Liver (tissue), 3 donors: ENCODE measurements around the gene SLC5A5.
"Not testable (repeated sequence)": the region's sequence is repeated elsewhere in the genome, so short reads cannot be mapped to it uniquely, and the experiment has no call there.

Experiments
- CTCF ChIP-seq: fragments of 150-350 bp; IDR thresholded peaks from 2 replicates; pipeline ENCODE4 v1.5.1; 2017; ENCODE audit warnings: improper control_type of control experiment, low read depth, low read length; ENCODE audit not compliant: missing input control
- EGR1 ChIP-seq, 2 donors: IDR thresholded peaks; 2 replicates each; pipeline ENCODE4 v1.6.1; 2016 to 2018; ENCODE audit warnings: antibody characterized with exemption in 2 of 2, low read depth in 2 of 2
- GABPA ChIP-seq, 2 donors: IDR thresholded peaks in 1 of 2; conservative IDR thresholded peaks in 1 of 2; 2 replicates each; pipeline ENCODE4 v1.6.1; 2016; ENCODE audit warnings: antibody characterized with exemption in 2 of 2, mild to moderate bottlenecking in 1 of 2, moderate library complexity in 1 of 2
- JUND ChIP-seq, 2 donors: IDR thresholded peaks; 2 replicates each; pipeline ENCODE4 v1.6.1; 2016; ENCODE audit warnings: antibody characterized with exemption in 2 of 2
- NR2F2 ChIP-seq: IDR thresholded peaks from 2 replicates; pipeline ENCODE4 v1.6.1; 2016; ENCODE audit warnings: antibody characterized with exemption
- RAD21 ChIP-seq, 2 donors: IDR thresholded peaks; 2 replicates each; pipeline ENCODE4 v1.6.1; 2016; ENCODE audit warnings: antibody characterized with exemption in 2 of 2, mild to moderate bottlenecking in 2 of 2
- REST ChIP-seq: IDR thresholded peaks from 2 replicates; pipeline ENCODE4 v1.6.1; 2016; ENCODE audit warnings: antibody characterized with exemption, mild to moderate bottlenecking
- RXRA ChIP-seq, 2 donors: IDR thresholded peaks; 2 replicates each; pipeline ENCODE4 v1.6.1; 2017 to 2018; ENCODE audit warnings: antibody characterized with exemption in 2 of 2, mild to moderate bottlenecking in 1 of 2
- SP1 ChIP-seq: IDR thresholded peaks from 2 replicates; pipeline ENCODE4 v1.6.1; 2018; ENCODE audit warnings: antibody characterized with exemption, mild to moderate bottlenecking
- TAF1 ChIP-seq: conservative IDR thresholded peaks from 2 replicates; pipeline ENCODE4 v1.6.1; 2016; ENCODE audit warnings: antibody characterized with exemption, mild to moderate bottlenecking
- YY1 ChIP-seq: IDR thresholded peaks from 2 replicates; pipeline ENCODE4 v1.6.1; 2016; ENCODE audit warnings: antibody characterized with exemption, mild to moderate bottlenecking
- ZBTB33 ChIP-seq: IDR thresholded peaks from 2 replicates; pipeline ENCODE4 v1.6.1; 2016; ENCODE audit warnings: antibody characterized with exemption
- donor health status: healthy.
- donor health status: healthy.

- not testable (repeated sequence) for TF ChIP-seq JUND (IDR thresholded peaks at IDR 0.05); CTCF; ZBTB33; TAF1; YY1; GABPA (IDR thresholded peaks at IDR 0.05 in 1 of 2, conservative IDR thresholded peaks at IDR 0.05 in 1 of 2); SP1; NR2F2; REST; EGR1 (IDR thresholded peaks at IDR 0.05; ENCODE audit: low read depth in 2 of 2); RAD21 (IDR thresholded peaks at IDR 0.05); RXRA (IDR thresholded peaks at IDR 0.05)
Observed at GRCh38 chr19:17918151-17918550, 46.4 kb downstream of the SLC5A5 start.
